Measurements from ENCODE around the gene ZNF879.

GRCh38 chr5:178988436-178989220 is 35.0 kb upstream of the ZNF879 start:
- TF ChIP-seq CTCF (IDR thresholded peaks at IDR 0.05) (no peak), EZH2 (IDR thresholded peaks at IDR 0.05) (no peak)
